Keratinocyte (primary cell): Measurements from ENCODE around the gene SSBP2.

Experiments
- EZH2 ChIP-seq: IDR thresholded peaks from one replicate; pipeline ENCODE4 v1.6.1; 2012; ENCODE audit warnings: inconsistent platforms, mild to moderate bottlenecking, low read length, moderate library complexity
- TF ChIP-seq, protein P1 (sequence below), 3 experiments: IDR thresholded peaks in 1 of 3; conservative IDR thresholded peaks in 1 of 3; optimal IDR thresholded peaks in 1 of 3; 2 replicates in 2 of 3; 3 replicates in 1 of 3; pipeline versions ENCODE3 to v1.5.1; 2011; ENCODE audit warnings: low read length in 3 of 3, mild to moderate bottlenecking in 3 of 3, moderate library complexity in 2 of 3, control low read depth in 1 of 3, inconsistent platforms in 1 of 3; ENCODE audit not compliant: insufficient read depth in 2 of 3; ENCODE audit errors: extremely low read depth in 1 of 3

- TF ChIP-seq, protein P1, sequence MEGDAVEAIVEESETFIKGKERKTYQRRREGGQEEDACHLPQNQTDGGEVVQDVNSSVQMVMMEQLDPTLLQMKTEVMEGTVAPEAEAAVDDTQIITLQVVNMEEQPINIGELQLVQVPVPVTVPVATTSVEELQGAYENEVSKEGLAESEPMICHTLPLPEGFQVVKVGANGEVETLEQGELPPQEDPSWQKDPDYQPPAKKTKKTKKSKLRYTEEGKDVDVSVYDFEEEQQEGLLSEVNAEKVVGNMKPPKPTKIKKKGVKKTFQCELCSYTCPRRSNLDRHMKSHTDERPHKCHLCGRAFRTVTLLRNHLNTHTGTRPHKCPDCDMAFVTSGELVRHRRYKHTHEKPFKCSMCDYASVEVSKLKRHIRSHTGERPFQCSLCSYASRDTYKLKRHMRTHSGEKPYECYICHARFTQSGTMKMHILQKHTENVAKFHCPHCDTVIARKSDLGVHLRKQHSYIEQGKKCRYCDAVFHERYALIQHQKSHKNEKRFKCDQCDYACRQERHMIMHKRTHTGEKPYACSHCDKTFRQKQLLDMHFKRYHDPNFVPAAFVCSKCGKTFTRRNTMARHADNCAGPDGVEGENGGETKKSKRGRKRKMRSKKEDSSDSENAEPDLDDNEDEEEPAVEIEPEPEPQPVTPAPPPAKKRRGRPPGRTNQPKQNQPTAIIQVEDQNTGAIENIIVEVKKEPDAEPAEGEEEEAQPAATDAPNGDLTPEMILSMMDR (optimal IDR thresholded peaks at IDR 0.05 in 1 of 3, IDR thresholded peaks at IDR 0.05 in 1 of 3, conservative IDR thresholded peaks at IDR 0.05 in 1 of 3; ENCODE audit: extremely low read depth in 1 of 3, insufficient read depth in 2 of 3, low read length in 3 of 3): no peak
- no peak for TF ChIP-seq EZH2
These were observed 322.5 kb downstream of the SSBP2 start for GRCh38 chr5:81428446-81428845.
